ENCODE data around the gene GRK7.
"Not testable (repeated sequence)": the region's sequence is repeated elsewhere in the genome, so short reads cannot be mapped to it uniquely, and the experiment has no call there.

The GRK7 gene

DNA sequence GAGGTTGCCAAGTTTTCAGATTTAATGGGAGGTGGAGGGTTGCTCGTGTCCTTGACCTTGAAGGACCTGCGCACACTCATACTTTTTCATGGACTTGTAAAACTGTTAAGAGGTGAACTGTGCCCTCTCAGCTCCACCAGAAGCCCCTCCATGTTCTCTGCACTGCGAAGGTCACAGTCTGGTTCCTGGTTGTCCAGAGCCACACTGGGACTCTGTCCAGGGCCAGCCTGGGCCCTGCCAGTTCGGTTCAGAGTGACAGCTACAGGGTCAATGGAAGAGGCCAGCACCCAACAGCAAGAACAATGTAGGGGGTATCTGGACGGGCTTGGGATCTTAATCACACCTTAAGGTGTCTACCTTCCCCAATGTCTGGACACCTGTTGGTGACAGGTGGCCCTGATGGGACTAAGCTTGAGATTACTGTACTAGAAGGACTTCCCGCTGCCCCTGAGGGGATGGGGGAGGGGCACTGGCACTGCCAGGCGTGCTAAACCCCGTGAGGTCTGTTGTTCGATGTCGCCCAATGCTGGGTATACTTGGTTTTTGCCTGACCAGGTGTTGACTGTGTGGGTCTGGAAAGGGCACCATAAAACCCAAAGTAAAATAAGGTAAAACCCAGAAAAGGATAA, 34.7 kb downstream of the GRK7 start:
- H3K4me3 ChIP-seq (ENCODE audit: low read length) = peak overlapping the region; percentile 55
- TF ChIP-seq, protein P1, sequence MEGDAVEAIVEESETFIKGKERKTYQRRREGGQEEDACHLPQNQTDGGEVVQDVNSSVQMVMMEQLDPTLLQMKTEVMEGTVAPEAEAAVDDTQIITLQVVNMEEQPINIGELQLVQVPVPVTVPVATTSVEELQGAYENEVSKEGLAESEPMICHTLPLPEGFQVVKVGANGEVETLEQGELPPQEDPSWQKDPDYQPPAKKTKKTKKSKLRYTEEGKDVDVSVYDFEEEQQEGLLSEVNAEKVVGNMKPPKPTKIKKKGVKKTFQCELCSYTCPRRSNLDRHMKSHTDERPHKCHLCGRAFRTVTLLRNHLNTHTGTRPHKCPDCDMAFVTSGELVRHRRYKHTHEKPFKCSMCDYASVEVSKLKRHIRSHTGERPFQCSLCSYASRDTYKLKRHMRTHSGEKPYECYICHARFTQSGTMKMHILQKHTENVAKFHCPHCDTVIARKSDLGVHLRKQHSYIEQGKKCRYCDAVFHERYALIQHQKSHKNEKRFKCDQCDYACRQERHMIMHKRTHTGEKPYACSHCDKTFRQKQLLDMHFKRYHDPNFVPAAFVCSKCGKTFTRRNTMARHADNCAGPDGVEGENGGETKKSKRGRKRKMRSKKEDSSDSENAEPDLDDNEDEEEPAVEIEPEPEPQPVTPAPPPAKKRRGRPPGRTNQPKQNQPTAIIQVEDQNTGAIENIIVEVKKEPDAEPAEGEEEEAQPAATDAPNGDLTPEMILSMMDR (conservative IDR thresholded peaks at IDR 0.05; ENCODE audit: low read length) = no peak
- DNase-seq (ENCODE audit: low read depth) = no peak

- DNase-seq (ENCODE audit: low read depth) = peak; percentile 42
- H3K4me3 ChIP-seq (ENCODE audit: low read length) = no peak overlapping the region
- TF ChIP-seq, protein P1 (conservative IDR thresholded peaks at IDR 0.05; ENCODE audit: low read length) = no peak
Measured at GRCh38 chr3:141798448-141798845, 35.2 kb downstream of the GRK7 start.

DNA sequence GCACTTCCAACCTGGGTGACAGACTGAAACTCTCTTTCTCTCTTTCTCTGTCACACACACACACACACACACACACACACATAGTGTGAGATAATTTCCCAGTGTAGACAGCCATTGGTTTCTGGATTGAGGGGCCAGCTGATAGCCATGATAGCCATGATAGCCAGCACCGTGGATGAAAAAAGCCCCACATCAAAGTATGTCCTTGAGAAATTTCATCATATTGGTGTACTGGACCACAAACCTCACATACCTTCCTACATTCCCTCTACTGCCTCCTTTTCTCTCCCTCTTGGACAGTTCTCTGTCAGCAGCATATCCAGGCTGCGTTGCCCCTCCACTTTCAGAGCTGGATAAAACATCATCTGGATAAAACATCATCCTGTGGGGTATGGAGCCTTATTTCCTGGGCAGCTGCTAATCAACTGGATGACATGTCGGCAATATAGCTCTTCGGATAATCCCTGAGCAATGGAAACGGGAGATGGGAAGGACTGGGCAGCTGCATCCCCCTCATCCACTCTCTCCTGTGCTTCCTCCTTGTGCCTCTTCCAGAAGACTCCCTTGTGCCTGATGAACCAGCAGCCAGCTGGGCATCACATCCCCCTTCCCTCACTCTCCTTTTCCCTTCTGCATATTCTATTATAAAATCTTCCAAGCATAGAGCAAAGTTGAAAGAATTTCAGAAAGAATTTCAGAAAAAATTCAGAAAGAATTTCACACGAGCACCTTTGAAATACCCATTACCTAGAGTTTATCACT, 39.3 kb downstream of the GRK7 start:
- TF ChIP-seq, protein P1 (conservative IDR thresholded peaks at IDR 0.05; ENCODE audit: low read length) = no peak
- no peak overlapping the region for H3K4me3 ChIP-seq (ENCODE audit: low read length)
- DNase-seq (ENCODE audit: low read depth) = no peak

DNA sequence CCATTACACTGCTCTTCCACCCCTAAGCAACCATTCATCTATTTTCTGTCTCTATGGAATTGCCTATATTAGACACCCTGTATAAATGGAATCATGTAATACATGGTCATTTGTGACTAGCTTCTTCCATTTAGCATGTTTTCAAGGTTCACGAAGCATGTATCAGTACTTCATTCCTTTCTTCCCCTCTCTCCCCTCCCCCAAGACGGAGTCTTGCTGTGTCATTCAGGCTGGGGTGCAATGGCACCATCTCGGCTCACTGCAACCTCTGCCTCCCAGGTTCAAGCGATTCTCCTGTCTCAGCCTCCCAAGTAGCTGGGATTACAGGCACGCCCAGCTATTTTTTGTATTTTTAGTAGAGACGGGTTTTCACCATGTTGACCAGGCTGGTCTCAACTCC, 40.3 kb downstream of the GRK7 start:
- H3K4me3 ChIP-seq (ENCODE audit: low read length); DNase-seq (ENCODE audit: low read depth): not testable (repeated sequence)

DNA sequence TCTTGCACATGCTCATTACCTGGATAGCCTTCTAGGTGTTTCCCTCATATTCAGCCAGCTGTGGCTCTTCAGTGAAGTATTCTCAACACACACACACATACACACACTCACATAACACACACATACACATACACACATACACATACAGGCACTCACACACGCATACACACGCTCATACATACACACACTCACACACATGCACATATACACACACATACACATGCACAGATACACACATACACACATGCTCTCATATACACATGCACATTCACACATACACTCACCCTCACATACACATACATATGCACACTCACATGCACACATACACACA, 41.2 kb downstream of the GRK7 start:
- no peak for DNase-seq (ENCODE audit: low read depth)
- no peak overlapping the region for H3K4me3 ChIP-seq (ENCODE audit: low read length)
- TF ChIP-seq, protein P1 (conservative IDR thresholded peaks at IDR 0.05; ENCODE audit: low read length) = no peak

DNA sequence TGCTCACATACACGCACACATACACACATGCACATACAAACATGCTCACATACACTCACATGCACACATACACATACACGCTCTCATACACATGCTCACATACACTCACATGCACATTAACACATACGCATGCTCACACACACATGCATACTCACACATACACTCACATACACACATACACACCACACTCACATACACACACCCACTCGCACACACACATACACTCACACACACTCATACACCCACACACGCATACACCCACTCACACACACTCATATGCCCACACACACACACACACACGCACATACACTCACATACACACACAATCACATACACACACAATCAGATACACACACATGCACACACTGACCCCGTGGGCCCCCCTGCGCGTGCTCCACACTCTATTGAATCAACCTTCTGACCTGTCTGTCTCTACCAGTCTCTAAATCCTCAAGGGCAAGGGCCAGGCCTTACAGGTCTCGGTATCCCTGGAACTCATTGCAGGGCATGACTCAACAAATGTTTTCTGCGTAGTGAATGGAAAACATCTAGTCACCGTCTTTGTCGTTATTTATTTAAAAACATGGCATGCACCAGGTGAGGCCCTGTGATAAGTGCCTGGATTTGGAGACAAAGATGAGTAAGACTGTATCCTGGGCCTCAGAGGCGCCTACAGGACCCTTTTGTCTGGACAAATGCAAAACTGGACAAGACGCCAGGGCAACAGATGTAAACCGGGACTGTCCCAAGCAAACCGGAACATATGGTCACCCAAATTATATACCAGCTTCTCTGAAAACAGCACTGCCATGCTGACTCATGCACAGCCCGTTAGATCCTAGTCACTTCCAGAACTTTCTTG, 41.8 kb downstream of the GRK7 start:
- no peak overlapping the region for H3K4me3 ChIP-seq (ENCODE audit: low read length)
- no peak for DNase-seq (ENCODE audit: low read depth)
- TF ChIP-seq, protein P1 (conservative IDR thresholded peaks at IDR 0.05; ENCODE audit: low read length) = no peak

GRCh38 chr3:141807277-141808033, 44.2 kb downstream of the GRK7 start:
- TF ChIP-seq, protein P1 (conservative IDR thresholded peaks at IDR 0.05; ENCODE audit: low read length) = no peak

More at GRCh38 chr3:141807277-141808033, 44.2 kb downstream of the GRK7 start:
- DNase-seq (ENCODE audit: low read depth) = no peak
- no peak overlapping the region for H3K4me3 ChIP-seq (ENCODE audit: low read length)

All from AG10803 (cell line).